Astrocyte of the cerebellum (primary cell): ENCODE data around the gene APEX1.

Experiments
- DNase-seq: peaks from one replicate; pipeline ENCODE4 v3.0.0-alpha.2; 2011; ENCODE audit warnings: low read depth
- H3K4me3 ChIP-seq: 2 replicates; pipeline ENCODE4 v1.5.1; 2011; ENCODE audit warnings: mild to moderate bottlenecking, low read depth, low read length, moderate library complexity
- CTCF ChIP-seq: IDR thresholded peaks from 2 replicates; pipeline ENCODE4 v1.5.1; 2012; ENCODE audit warnings: low read length, low read depth, moderate library complexity, mild to moderate bottlenecking; ENCODE audit errors: missing control alignments
- in situ Hi-C: cut with HindIII; loops from 2 replicates; pipeline ENCODE4 v1.10.0; 2017; ENCODE audit warnings: low sequenced_read_pairs

The APEX1 gene

GRCh38 chr14:20461225-20462141 lies 6.5 kb downstream of the APEX1 start, which contains the start of gene PIP4P1:
Gene PIP4P1 (minus strand): TSS chr14:20461434. CDS start chr14:20461325, 109 bp downstream.
- peak; percentile 100 for DNase-seq
- peak within 1 kb of the TSS; percentile 91 for H3K4me3 ChIP-seq
- in situ Hi-C loops, result no loop called here
- no peak for TF ChIP-seq CTCF

GRCh38 chr14:20468764-20469241 lies 13.8 kb downstream of the APEX1 start:
- TF ChIP-seq CTCF, result no peak
- peak overlapping the region; percentile 87 for H3K4me3 ChIP-seq
- in situ Hi-C loops, result no loop called here
- DNase-seq, result no peak

- TF ChIP-seq CTCF, result no peak
- in situ Hi-C loops, result no loop called here
- peak within 1 kb of the TSS; percentile 87 for H3K4me3 ChIP-seq
- DNase-seq, result peak; percentile 60
Observed at GRCh38 chr14:20469242-20469889, 14.3 kb downstream of the APEX1 start, which contains the start of gene PNP. Gene PNP (plus strand): TSS chr14:20469406. CDS start chr14:20469525, 119 bp downstream.

- no peak for DNase-seq
- no peak for TF ChIP-seq CTCF
- H3K4me3 ChIP-seq, result peak overlapping the region; percentile 87
- in situ Hi-C loops, result loop anchor here (5.0 to 10.0 kb wide), 2 partner anchors 73 to 75 kb away; no protein-coding TSS in a partner anchor
Observed at GRCh38 chr14:20469890-20470602, 15.0 kb downstream of the APEX1 start.

- H3K4me3 ChIP-seq, result peak overlapping the region; percentile 87
- no peak for DNase-seq
- no peak for TF ChIP-seq CTCF
- in situ Hi-C loops, result loop anchor here (5.0 to 10.0 kb wide), 2 partner anchors 73 to 74 kb away; no protein-coding TSS in a partner anchor
Observed at GRCh38 chr14:20470603-20470901, 15.5 kb downstream of the APEX1 start.
